H1 (cell line): ENCODE measurements around the gene SOX12. TPM values are rescaled to one million over a fixed set of nuclear protein-coding genes. Genes with fewer than 3 reads are reported as not detected.

Experiments used
- CTCF ChIA-PET: fragments of 300-600 bp; sonication (Branson Sonifier 250); formaldehyde crosslinking; loops from one replicate; lab custom pipeline; 2021; ENCODE audit not compliant: partially characterized antibody; lab: Charles Lee
- POLR2A ChIA-PET: fragments of 300-600 bp; sonication (Branson Sonifier 250); formaldehyde crosslinking; loops from one replicate; lab custom pipeline; 2021; ENCODE audit warnings: inconsistent platforms; ENCODE audit not compliant: partially characterized antibody; lab: Charles Lee
- DNase-seq, 2 experiments: peaks; one replicate each; pipeline versions ENCODE4 v3.0.0 to v3.0.0-alpha.2; 2010 to 2022; ENCODE audit warnings: low spot score in 2 of 2, low read depth in 1 of 2, mixed read lengths in 1 of 2
- FAIRE-seq: peaks from 2 replicates; lab custom pipeline; 2011; peaks lifted over from hg19 to GRCh38; lab: Jason Lieb, UNC
- H2AFZ ChIP-seq: 2 replicates; pipeline ENCODE4 v1.8.1; 2012; ENCODE audit warnings: low read length, inconsistent platforms
- H2AK5ac ChIP-seq: 2 replicates; pipeline ENCODE4 v1.6.1; 2013; ENCODE audit warnings: low read depth, low read length
- H2BK120ac ChIP-seq: replicated peaks from 2 replicates; pipeline ENCODE3; 2013; ENCODE audit warnings: low read depth, low read length, inconsistent platforms
- H2BK12ac ChIP-seq: 2 replicates; pipeline ENCODE4 v1.6.1; 2013; ENCODE audit warnings: low read depth, low read length
- H2BK15ac ChIP-seq: 2 replicates; pipeline ENCODE4 v1.6.1; 2013; ENCODE audit warnings: low read length
- H2BK20ac ChIP-seq: 2 replicates; pipeline ENCODE4 v1.6.1; 2013; ENCODE audit warnings: low read length
- H2BK5ac ChIP-seq: 2 replicates; pipeline ENCODE4 v1.6.1; 2013; ENCODE audit warnings: low read depth, low read length
- H3K14ac ChIP-seq: 2 replicates; pipeline ENCODE4 v1.6.1; 2013; ENCODE audit warnings: inconsistent platforms; ENCODE audit not compliant: insufficient read length
- H3K18ac ChIP-seq: 2 replicates; pipeline ENCODE4 v1.6.1; 2013; ENCODE audit warnings: low read length; ENCODE audit errors: extremely low read depth
- H3K23ac ChIP-seq: 2 replicates; pipeline ENCODE4 v1.6.1; 2013; ENCODE audit warnings: inconsistent platforms; ENCODE audit not compliant: insufficient read length
- H3K23me2 ChIP-seq: 2 replicates; pipeline ENCODE4 v1.6.1; 2013; ENCODE audit warnings: low read depth, low read length
- H3K27ac ChIP-seq: 2 replicates; pipeline ENCODE4 v1.6.1; 2011; ENCODE audit warnings: low read depth, low read length, inconsistent platforms
- H3K27me3 ChIP-seq, 4 experiments: replicated peaks in 1 of 4; 1 replicate in 1 of 4; 2 replicates in 3 of 4; pipeline versions ENCODE4 v1.6.1 to v1.8.1; 2011 to 2013; ENCODE audit warnings: low read length in 3 of 4, mild to moderate bottlenecking in 3 of 4, inconsistent platforms in 2 of 4, mixed read lengths in 2 of 4, moderate library complexity in 1 of 4; ENCODE audit not compliant: control insufficient read depth in 3 of 4, insufficient read depth in 3 of 4; ENCODE audit errors: extremely low read depth in 1 of 4
- H3K36me3 ChIP-seq, 4 experiments: 2 replicates each; pipeline versions ENCODE4 v1.6.1 to v1.8.1; 2011 to 2013; ENCODE audit warnings: mild to moderate bottlenecking in 4 of 4, low read length in 3 of 4, moderate library complexity in 2 of 4, control low read depth in 1 of 4, inconsistent platforms in 1 of 4; ENCODE audit not compliant: insufficient read depth in 4 of 4, control insufficient read depth in 2 of 4
- H3K4ac ChIP-seq: replicated peaks from 2 replicates; pipeline ENCODE3; 2013; ENCODE audit warnings: low read length, low read depth, mixed read lengths, inconsistent platforms; ENCODE audit not compliant: insufficient read length
- H3K4me1 ChIP-seq, 4 experiments: replicated peaks in 1 of 4; 1 replicate in 1 of 4; 2 replicates in 3 of 4; pipeline versions ENCODE4 v1.6.1 to v1.8.1; 2011 to 2013; ENCODE audit warnings: low read length in 3 of 4, inconsistent platforms in 2 of 4, mixed read lengths in 1 of 4; ENCODE audit not compliant: insufficient read depth in 4 of 4, control insufficient read depth in 3 of 4
- H3K4me2 ChIP-seq, 2 experiments: 2 replicates each; pipeline versions ENCODE4 v1.6.1 to v1.8.1; 2011 to 2013; ENCODE audit warnings: low read depth in 2 of 2, low read length in 2 of 2, control low read depth in 1 of 2, inconsistent platforms in 1 of 2, mild to moderate bottlenecking in 1 of 2; ENCODE audit not compliant: insufficient read depth in 1 of 2
- H3K4me3 ChIP-seq, 4 experiments: fragments of 200-600, 300-600 bp in 1 of 4; sonication (generic), shearing (Covaris generic), sonication (Bioruptor Twin) in 1 of 4; 2 replicates each; pipeline versions ENCODE4 v1.5.1 to v1.8.1; 2011 to 2016; ENCODE audit warnings: low read length in 4 of 4, low read depth in 3 of 4, control low read depth in 2 of 4, inconsistent platforms in 2 of 4, mild to moderate bottlenecking in 2 of 4, mixed read lengths in 1 of 4, moderate library complexity in 1 of 4; ENCODE audit not compliant: insufficient read depth in 2 of 4; ENCODE audit errors: extremely low read depth in 1 of 4
- H3K56ac ChIP-seq: replicated peaks from 2 replicates; pipeline ENCODE3; 2013; ENCODE audit warnings: low read depth, mild to moderate bottlenecking, mixed read lengths, low read length, inconsistent platforms; ENCODE audit not compliant: insufficient read length
- H3K79me1 ChIP-seq: 2 replicates; pipeline ENCODE4 v1.6.1; 2013; ENCODE audit warnings: low read depth, low read length, control low read depth
- H3K79me2 ChIP-seq, 2 experiments: 2 replicates each; pipeline versions ENCODE4 v1.6.1 to v1.8.1; 2012 to 2013; ENCODE audit warnings: low read length in 2 of 2, mild to moderate bottlenecking in 2 of 2, inconsistent platforms in 1 of 2; ENCODE audit not compliant: insufficient read depth in 2 of 2, control insufficient read depth in 1 of 2
- H3K9ac ChIP-seq, 4 experiments: replicated peaks in 1 of 4; 1 replicate in 1 of 4; 2 replicates in 3 of 4; pipeline versions ENCODE4 v1.6.1 to v1.8.1; 2011 to 2013; ENCODE audit warnings: low read depth in 3 of 4, low read length in 3 of 4, control low read depth in 2 of 4, mild to moderate bottlenecking in 2 of 4, moderate library complexity in 2 of 4, inconsistent platforms in 1 of 4; ENCODE audit errors: extremely low read depth in 1 of 4
- H3K9me3 ChIP-seq, 2 experiments: 2 replicates each; pipeline versions ENCODE4 v1.6.1 to v1.8.1; 2012 to 2013; ENCODE audit warnings: mild to moderate bottlenecking in 2 of 2, moderate library complexity in 2 of 2, control low read depth in 1 of 2, inconsistent platforms in 1 of 2, low read depth in 1 of 2, low read length in 1 of 2, mixed read lengths in 1 of 2; ENCODE audit not compliant: insufficient read depth in 2 of 2
- H4K20me1 ChIP-seq, 2 experiments: replicated peaks in 1 of 2; 2 replicates each; pipeline versions ENCODE3 to v1.8.1; 2011 to 2013; ENCODE audit warnings: inconsistent platforms in 2 of 2, low read length in 2 of 2, mild to moderate bottlenecking in 1 of 2; ENCODE audit not compliant: insufficient read depth in 2 of 2, control insufficient read depth in 1 of 2
- H4K5ac ChIP-seq: 2 replicates; pipeline ENCODE4 v1.6.1; 2013; ENCODE audit warnings: low read length, low read depth, mixed read lengths, inconsistent platforms; ENCODE audit not compliant: insufficient read length
- H4K8ac ChIP-seq: 2 replicates; pipeline ENCODE4 v1.8.0; 2013; ENCODE audit warnings: mild to moderate bottlenecking, moderate library complexity, low read length, inconsistent platforms; ENCODE audit not compliant: insufficient read depth; ENCODE audit errors: extremely low read depth
- H4K91ac ChIP-seq: replicated peaks from 2 replicates; pipeline ENCODE3; 2013; ENCODE audit warnings: low read length, mixed read lengths, inconsistent platforms; ENCODE audit not compliant: insufficient read length
- ASH2L ChIP-seq: fragments of 200-600, 300-600 bp; sonication (generic); IDR thresholded peaks from one replicate; pipeline ENCODE4 v1.7.1; 2017; ENCODE audit warnings: low read length
- BACH1 ChIP-seq: IDR thresholded peaks from 2 replicates; pipeline ENCODE4 v1.6.1; 2012; ENCODE audit warnings: low read length, improper control_type of control experiment
- BCL11A ChIP-seq, 2 experiments: IDR thresholded peaks; one replicate each; pipeline ENCODE4 v1.6.1; 2011; ENCODE audit warnings: low read depth in 2 of 2, low read length in 2 of 2, mild to moderate bottlenecking in 2 of 2
- CREB1 ChIP-seq: IDR thresholded peaks from 2 replicates; pipeline ENCODE4 v1.6.1; 2012; ENCODE audit warnings: inconsistent platforms
- GABPA ChIP-seq: IDR thresholded peaks from 2 replicates; pipeline ENCODE4 v1.6.1; 2011; ENCODE audit warnings: mild to moderate bottlenecking, low read length, moderate library complexity, borderline replicate concordance; ENCODE audit not compliant: insufficient read depth
- GTF2F1 ChIP-seq: IDR thresholded peaks from 2 replicates; pipeline ENCODE4 v1.6.1; 2012; ENCODE audit warnings: low read depth, low read length, improper control_type of control experiment, borderline replicate concordance
- NRF1 ChIP-seq: IDR thresholded peaks from 2 replicates; pipeline ENCODE4 v1.6.1; 2011; ENCODE audit warnings: mild to moderate bottlenecking, low read depth, low read length, improper control_type of control experiment
- POLR2AphosphoS5 ChIP-seq: IDR thresholded peaks from 2 replicates; pipeline ENCODE4 v1.6.1; 2011; ENCODE audit warnings: low read depth, low read length
- POU5F1 ChIP-seq: IDR thresholded peaks from 2 replicates; pipeline ENCODE4 v1.6.1; 2011; ENCODE audit warnings: low read depth, mild to moderate bottlenecking, low read length, moderate library complexity
- RFX5 ChIP-seq: IDR thresholded peaks from 2 replicates; pipeline ENCODE4 v1.6.1; 2011; ENCODE audit warnings: low read depth, low read length, improper control_type of control experiment, borderline replicate concordance
- RNF2 ChIP-seq: fragments of 200-900, 300-1000 bp; sonication (generic); IDR thresholded peaks from 2 replicates; pipeline ENCODE4 v1.7.1; 2016; ENCODE audit warnings: borderline replicate concordance, low read depth, mild to moderate bottlenecking, antibody characterized with exemption, low read length; ENCODE audit not compliant: poor library complexity, severe bottlenecking; ENCODE audit errors: missing control alignments
- RXRA ChIP-seq: IDR thresholded peaks from 2 replicates; pipeline ENCODE4 v1.6.1; 2011; ENCODE audit warnings: low read depth, mild to moderate bottlenecking, low read length, moderate library complexity; ENCODE audit not compliant: insufficient read depth
- SUZ12 ChIP-seq: fragments of 200-600 bp; sonication (generic); IDR thresholded peaks from 2 replicates; pipeline ENCODE4 v1.6.1; 2012; ENCODE audit warnings: mild to moderate bottlenecking, inconsistent platforms, low read length, moderate library complexity, mixed read lengths
- WGBS, 2 experiments: shearing (Covaris generic) in 1 of 2; methylation state at CpG; one replicate each; pipeline versions ENCODE4 v1.1.6 to v1.1.7; 2013 to 2015; ENCODE audit warnings: low lambda C conversion rate in 2 of 2, mixed read lengths in 2 of 2, inconsistent platforms in 1 of 2, low coverage in 1 of 2, missing lambda C conversion rate in 1 of 2; ENCODE audit not compliant: insufficient replicate concordance in 2 of 2, insufficient coverage in 1 of 2, insufficient read length in 1 of 2; ENCODE audit errors: extremely low coverage in 1 of 2, missing lambda C conversion rate in 1 of 2; 5-methylcytosine and 5-hydroxymethylcytosine counted together
- polyA plus RNA-seq, 7 experiments: library from polyadenylated mRNA; depleted of rRNA in 3 of 7; stranded (reverse) in 5 of 7; unstranded in 2 of 7; fragments of >200 nt in 5 of 7; fragments of 200-250 nt in 2 of 7; gene quantifications; 1 replicate in 5 of 7; 2 replicates in 1 of 7; 4 replicates in 1 of 7; pipeline versions ENCODE4 v1.2.1 to v1.2.3, GENCODE V29; 2011 to 2013; ENCODE audit warnings: missing spikeins in 2 of 7, mixed read lengths in 2 of 7
- total RNA-seq: library from RNA; stranded (reverse); fragmentation: NEBNext Ultra II Directional; extraction: Animal tissue kit (Norgen Biotek cat#: 25700); gene quantifications from 2 replicates; pipeline ENCODE4 v1.2.1, GENCODE V29; 2021
- TF ChIP-seq, protein P1 (sequence below): IDR thresholded peaks from 2 replicates; pipeline ENCODE4 v1.6.1; 2012; ENCODE audit warnings: inconsistent platforms

SOX12 gene
- total and polyA plus RNA-seq, 2 of the 8 experiments (the other 6 are each of a cell fraction or from before 2014, with no cell fraction given): 6.4 to 63.0 TPM

DNA sequence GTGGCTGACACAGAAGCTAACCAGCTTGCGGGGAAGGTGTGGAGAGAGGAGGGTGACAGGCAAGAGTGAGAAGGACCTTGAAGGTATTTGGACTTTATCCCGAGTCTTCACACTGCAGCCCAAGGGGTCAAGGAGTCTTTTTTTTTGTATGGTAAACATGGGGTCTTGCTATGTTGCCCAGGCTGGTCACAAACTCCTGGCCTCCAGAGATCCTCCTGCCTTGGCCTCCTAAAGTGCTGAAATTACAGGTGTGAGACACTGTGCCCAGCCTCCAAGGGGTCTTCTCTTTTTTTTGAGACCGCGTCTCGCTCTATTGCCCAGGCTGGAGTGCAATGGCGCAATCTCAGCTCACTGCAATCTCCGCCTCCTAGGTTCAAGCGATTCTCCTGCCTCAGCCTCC, 9.2 kb downstream of the SOX12 start:
- no peak overlapping the region for H3K4ac ChIP-seq
- no peak overlapping the region for H3K4me3 ChIP-seq
- WGBS, 2 experiments: 93% methylated on average over 8 of the region's 8 CpGs; no CpG with 5 or more reads in 1 of the 2 experiments
- no peaks in the 10 kb centered on the region for H3K36me3 ChIP-seq
- no peak overlapping the region for H3K18ac ChIP-seq
- peaks cover 4% of the 10 kb centered on the region for H3K79me1 ChIP-seq
- H3K9me3 ChIP-seq: no peaks in the 10 kb centered on the region
- no peak overlapping the region for H2BK15ac ChIP-seq
- H3K23me2 ChIP-seq: no peaks in the 10 kb centered on the region
- no peak overlapping the region for H3K14ac ChIP-seq
- H3K9ac ChIP-seq: no peak overlapping the region
- CTCF ChIA-PET: interaction anchor here (0.9 to 5.9 kb wide), 5 partner anchors 28 to 126 kb away, joined by 3 to 45 read pairs (median 4); no protein-coding TSS in a partner anchor
- DNase-seq: no peak
- H2AFZ ChIP-seq: no peak overlapping the region
- no peak overlapping the region for H4K8ac ChIP-seq
- H2AK5ac ChIP-seq: no peak overlapping the region
- FAIRE-seq: no peak
- H3K23ac ChIP-seq: no peak overlapping the region
- peaks cover 8 to 11% of the 10 kb centered on the region in 2 experiments for H4K20me1 ChIP-seq
- peaks cover 0 to 9% (median 7%) of the 10 kb centered on the region in 4 experiments; a peak in 5 of 7 replicates for H3K4me1 ChIP-seq
- no peak overlapping the region for H2BK5ac ChIP-seq
- H4K5ac ChIP-seq: no peak overlapping the region
- peaks cover 0 to under 1% of the 10 kb centered on the region in 2 experiments; a peak in 2 of 4 replicates for H3K79me2 ChIP-seq
- H2BK120ac ChIP-seq: no peak overlapping the region
- no peak overlapping the region for H2BK12ac ChIP-seq
- peaks cover 0 to 4% (median 2%) of the 10 kb centered on the region in 4 experiments; a peak in 1 of 7 replicates for H3K27me3 ChIP-seq
- POLR2A ChIA-PET: interaction anchor here (1.2 to 2.8 kb wide), 3 partner anchors 11 to 55 kb away, joined by 3 to 9 read pairs (median 7); partner anchors contain the start of gene NRSN2
- no peak overlapping the region for H2BK20ac ChIP-seq
- H3K56ac ChIP-seq: no peak overlapping the region
- no peak overlapping the region for H3K4me2 ChIP-seq
- H3K27ac ChIP-seq: no peak overlapping the region
- H4K91ac ChIP-seq: no peak overlapping the region
- TF ChIP-seq RFX5 (no peak), ASH2L (no peak), RNF2 (no peak), GABPA (no peak), RXRA (no peak), CREB1 (no peak), POU5F1 (no peak), SUZ12 (no peak), BACH1 (no peak), POLR2AphosphoS5 (no peak), GTF2F1 (no peak), BCL11A (IDR thresholded peaks at IDR 0.05; ENCODE audit: low read depth in 2 of 2, low read length in 2 of 2) (no peak), NRF1 (no peak)
- TF ChIP-seq, protein P1, sequence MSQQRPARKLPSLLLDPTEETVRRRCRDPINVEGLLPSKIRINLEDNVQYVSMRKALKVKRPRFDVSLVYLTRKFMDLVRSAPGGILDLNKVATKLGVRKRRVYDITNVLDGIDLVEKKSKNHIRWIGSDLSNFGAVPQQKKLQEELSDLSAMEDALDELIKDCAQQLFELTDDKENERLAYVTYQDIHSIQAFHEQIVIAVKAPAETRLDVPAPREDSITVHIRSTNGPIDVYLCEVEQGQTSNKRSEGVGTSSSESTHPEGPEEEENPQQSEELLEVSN: no peak
